Neutrophil (primary cell): ENCODE results near the gene SAT2.
"Not testable (repeated sequence)": the region's sequence is repeated elsewhere in the genome, so short reads cannot be mapped to it uniquely, and the experiment has no call there.

Experiments
- H3K27ac ChIP-seq: fragments of 200-600 bp; sonication (generic); 2 replicates; pipeline ENCODE4 v1.5.1; 2016; ENCODE audit warnings: mild to moderate bottlenecking, moderate library complexity
- H3K27me3 ChIP-seq: fragments of 200-600 bp; sonication (generic); 2 replicates; pipeline ENCODE4 v1.6.0; 2016; ENCODE audit warnings: mild to moderate bottlenecking
- H3K36me3 ChIP-seq: fragments of 200-600 bp; sonication (generic); 2 replicates; pipeline ENCODE4 v1.5.1; 2017
- H3K4me1 ChIP-seq, 2 experiments: fragments of 200-600 bp in 1 of 2; sonication (generic) in 1 of 2; 1 replicate in 1 of 2; 2 replicates in 1 of 2; pipeline versions ENCODE4 v1.5.1 to v1.6.1; 2013 to 2016; ENCODE audit warnings: low read depth in 1 of 2, low read length in 1 of 2, mild to moderate bottlenecking in 1 of 2, moderate library complexity in 1 of 2; ENCODE audit not compliant: control insufficient read depth in 1 of 2, insufficient read depth in 1 of 2
- H3K4me3 ChIP-seq, 2 experiments: fragments of 200-600 bp in 1 of 2; sonication (generic) in 1 of 2; 1 replicate in 1 of 2; 2 replicates in 1 of 2; pipeline ENCODE4 v1.5.1; 2013 to 2016; ENCODE audit warnings: low read depth in 1 of 2, low read length in 1 of 2, mild to moderate bottlenecking in 1 of 2, moderate library complexity in 1 of 2
- H3K9me3 ChIP-seq: fragments of 200-600 bp; sonication (generic); 2 replicates; pipeline ENCODE4 v1.5.1; 2016
- CTCF ChIP-seq: fragments of 200-600 bp; sonication (generic); IDR thresholded peaks from 2 replicates; pipeline ENCODE4 v1.5.1; 2016; ENCODE audit warnings: antibody characterized with exemption

Gene SAT2

GRCh38 chr17:7613769-7614424 lies 13.7 kb downstream of the SAT2 start:
- Histone ChIP-seq H3K27me3 (no peaks in the 10 kb centered on the region), H3K4me3 (peak overlapping the region; percentile 78 to 83), H3K27ac (peak overlapping the region; percentile 95), H3K36me3 (no peaks in the 10 kb centered on the region), H3K4me1 (peaks cover 16 to 25% of the 10 kb centered on the region in 2 experiments), H3K9me3 (no peaks in the 10 kb centered on the region)
- TF ChIP-seq CTCF = no peak

- Histone ChIP-seq H3K36me3 (no peaks in the 10 kb centered on the region), H3K4me3 (no peak overlapping the region), H3K27me3 (no peaks in the 10 kb centered on the region), H3K4me1 (peaks cover 16 to 25% of the 10 kb centered on the region in 2 experiments), H3K27ac (no peak overlapping the region), H3K9me3 (no peaks in the 10 kb centered on the region)
- TF ChIP-seq CTCF = no peak
Observed at GRCh38 chr17:7612294-7612640, 15.4 kb downstream of the SAT2 start.

GRCh38 chr17:7611635-7612293 lies 15.9 kb downstream of the SAT2 start:
- H3K4me1 ChIP-seq = peaks cover 16 to 25% of the 10 kb centered on the region in 2 experiments
- TF ChIP-seq CTCF = no peak
- H3K36me3 ChIP-seq = no peaks in the 10 kb centered on the region
- no peak overlapping the region for H3K27ac ChIP-seq
- no peak overlapping the region for H3K4me3 ChIP-seq
- no peaks in the 10 kb centered on the region for H3K9me3 ChIP-seq
- no peaks in the 10 kb centered on the region for H3K27me3 ChIP-seq

GRCh38 chr17:7610641-7611040 lies 17.0 kb downstream of the SAT2 start:
- H3K4me1 ChIP-seq = peaks cover 16 to 24% of the 10 kb centered on the region in 2 experiments
- H3K9me3 ChIP-seq = no peaks in the 10 kb centered on the region
- peaks cover under 1% of the 10 kb centered on the region for H3K36me3 ChIP-seq
- no peaks in the 10 kb centered on the region for H3K27me3 ChIP-seq
- no peak overlapping the region for H3K4me3 ChIP-seq
- no peak overlapping the region for H3K27ac ChIP-seq
- TF ChIP-seq CTCF = no peak

GRCh38 chr17:7606280-7606679 lies 21.3 kb downstream of the SAT2 start:
- Histone ChIP-seq H3K4me1 (no peaks in the 10 kb centered on the region), H3K4me3 (no peak overlapping the region), H3K9me3 (no peaks in the 10 kb centered on the region), H3K36me3 (peaks cover 44% of the 10 kb centered on the region), H3K27me3 (no peaks in the 10 kb centered on the region), H3K27ac (no peak overlapping the region)
- no peak for TF ChIP-seq CTCF

- H3K4me3 ChIP-seq, H3K4me1 ChIP-seq, H3K27me3 ChIP-seq, H3K27ac ChIP-seq, H3K9me3 ChIP-seq: not testable (repeated sequence)
- H3K36me3 ChIP-seq = peaks cover 98% of the 10 kb centered on the region
Observed at GRCh38 chr17:7597561-7597960, 30.1 kb downstream of the SAT2 start.
